ENCODE data around the gene CISD1.
"Not testable (repeated sequence)": the region's sequence is repeated elsewhere in the genome, so short reads cannot be mapped to it uniquely, and the experiment has no call there.

GRCh38 chr10:58256013-58256780 is 12.8 kb upstream of the CISD1 start:
- TF ChIP-seq POLR2A, CTCF (IDR thresholded peaks at IDR 0.05): not testable (repeated sequence)

Data from Peyer's patch (tissue), 4 donors.